H9 (cell line): ENCODE measurements around the gene BIVM. TPM values are rescaled to one million over a fixed set of nuclear protein-coding genes. Genes with fewer than 3 reads are reported as not detected.

Experiments used
- DNase-seq: peaks from one replicate; pipeline ENCODE4 v3.0.0-alpha.2; 2017
- H2AFZ ChIP-seq: one replicate; pipeline ENCODE4 v1.6.1; 2013; ENCODE audit warnings: mild to moderate bottlenecking, low read length, control low read depth, moderate library complexity
- H2AK5ac ChIP-seq: 2 replicates; pipeline ENCODE4 v1.6.1; 2013; ENCODE audit warnings: low read length, control low read depth, mixed read lengths; ENCODE audit not compliant: insufficient read length
- H2BK120ac ChIP-seq: one replicate; pipeline ENCODE4 v1.6.1; 2013; ENCODE audit warnings: low read depth, mild to moderate bottlenecking, low read length, control low read depth, inconsistent platforms; ENCODE audit not compliant: poor library complexity, severe bottlenecking
- H2BK12ac ChIP-seq: 2 replicates; pipeline ENCODE4 v1.6.1; 2013; ENCODE audit warnings: low read length, control low read depth, mixed read lengths, low read depth; ENCODE audit not compliant: insufficient read length
- H2BK15ac ChIP-seq: 2 replicates; pipeline ENCODE4 v1.6.1; 2013; ENCODE audit warnings: low read depth, low read length, control low read depth
- H2BK20ac ChIP-seq: one replicate; pipeline ENCODE4 v1.6.1; 2013; ENCODE audit warnings: low read depth, mild to moderate bottlenecking, low read length, control low read depth, inconsistent platforms; ENCODE audit not compliant: poor library complexity, severe bottlenecking
- H2BK5ac ChIP-seq: 2 replicates; pipeline ENCODE4 v1.6.1; 2013; ENCODE audit warnings: low read length, control low read depth, mixed read lengths; ENCODE audit not compliant: insufficient read length
- H3K14ac ChIP-seq: 2 replicates; pipeline ENCODE4 v1.6.1; 2013; ENCODE audit warnings: low read length, control low read depth; ENCODE audit not compliant: insufficient read depth
- H3K18ac ChIP-seq: 2 replicates; pipeline ENCODE4 v1.6.1; 2013; ENCODE audit warnings: low read depth, mild to moderate bottlenecking, mixed read lengths, low read length, control low read depth; ENCODE audit not compliant: insufficient read length
- H3K23ac ChIP-seq: 2 replicates; pipeline ENCODE4 v1.6.1; 2013; ENCODE audit warnings: low read length, control low read depth, mixed read lengths, low read depth; ENCODE audit not compliant: insufficient read length
- H3K23me2 ChIP-seq: 2 replicates; pipeline ENCODE4 v1.6.1; 2013; ENCODE audit warnings: low read depth, mild to moderate bottlenecking, mixed read lengths, low read length, control low read depth; ENCODE audit not compliant: insufficient read length, poor library complexity, severe bottlenecking
- H3K27ac ChIP-seq: 2 replicates; pipeline ENCODE4 v1.5.1; 2013; ENCODE audit warnings: low read length, control low read depth, mixed read lengths, low read depth; ENCODE audit not compliant: insufficient read length
- H3K27me3 ChIP-seq: 2 replicates; pipeline ENCODE4 v1.6.1; 2013; ENCODE audit warnings: low read length, control low read depth, inconsistent platforms; ENCODE audit not compliant: insufficient read depth
- H3K4ac ChIP-seq: 2 replicates; pipeline ENCODE4 v1.6.1; 2013; ENCODE audit warnings: low read depth, mild to moderate bottlenecking, control low read depth, inconsistent platforms, low read length, moderate library complexity
- H3K4me1 ChIP-seq: 2 replicates; pipeline ENCODE4 v1.6.1; 2013; ENCODE audit warnings: low read length, control low read depth, inconsistent platforms; ENCODE audit not compliant: insufficient read depth
- H3K4me2 ChIP-seq: 2 replicates; pipeline ENCODE4 v1.6.1; 2013; ENCODE audit warnings: low read length, control low read depth, mixed read lengths; ENCODE audit not compliant: insufficient read length, insufficient read depth
- H3K56ac ChIP-seq: 2 replicates; pipeline ENCODE4 v1.6.1; 2013; ENCODE audit warnings: low read depth, mild to moderate bottlenecking, mixed read lengths, low read length, control low read depth; ENCODE audit not compliant: insufficient read length
- H3K79me1 ChIP-seq: 2 replicates; pipeline ENCODE4 v1.6.1; 2013; ENCODE audit warnings: low read depth, mild to moderate bottlenecking, moderate library complexity, low read length, control low read depth, inconsistent platforms; ENCODE audit not compliant: insufficient read depth, poor library complexity, severe bottlenecking
- H3K79me2 ChIP-seq: 2 replicates; pipeline ENCODE4 v1.6.1; 2013; ENCODE audit warnings: low read length, control low read depth, inconsistent platforms; ENCODE audit not compliant: insufficient read depth
- H3K9ac ChIP-seq: 2 replicates; pipeline ENCODE4 v1.6.1; 2013; ENCODE audit warnings: low read length, control low read depth, mixed read lengths; ENCODE audit not compliant: insufficient read length; ENCODE audit errors: extremely low read depth
- H3K9me3 ChIP-seq: one replicate; pipeline ENCODE4 v1.6.1; 2013; ENCODE audit warnings: low read depth, low read length, inconsistent platforms; ENCODE audit not compliant: control insufficient read depth
- H3T11ph ChIP-seq: one replicate; pipeline ENCODE4 v1.6.1; 2013; ENCODE audit warnings: mild to moderate bottlenecking, low read length, control low read depth, inconsistent platforms
- H4K20me1 ChIP-seq: one replicate; pipeline ENCODE4 v1.6.1; 2013; ENCODE audit not compliant: control insufficient read depth, insufficient read length, insufficient read depth
- H4K5ac ChIP-seq: 2 replicates; pipeline ENCODE4 v1.6.1; 2013; ENCODE audit warnings: low read depth, mild to moderate bottlenecking, mixed read lengths, low read length, control low read depth; ENCODE audit not compliant: insufficient read length
- H4K8ac ChIP-seq: replicated peaks from 2 replicates; pipeline ENCODE4 v1.6.1; 2013; ENCODE audit warnings: low read length, control low read depth, mixed read lengths, low read depth; ENCODE audit not compliant: insufficient read length
- H4K91ac ChIP-seq: 2 replicates; pipeline ENCODE4 v1.6.1; 2013; ENCODE audit warnings: low read depth, mild to moderate bottlenecking, moderate library complexity, mixed read lengths, low read length, control low read depth; ENCODE audit not compliant: insufficient read length
- H3K27ac Mint-ChIP-seq, 3 experiments: 2 replicates in 2 of 3; 3 replicates in 1 of 3; pipeline ENCODE4 v1.8.0; 2020 to 2021; ENCODE audit warnings: mixed read lengths in 3 of 3, mild to moderate bottlenecking in 1 of 3, moderate library complexity in 1 of 3
- H3K27me3 Mint-ChIP-seq: 2 replicates; pipeline ENCODE4 v1.8.0; 2021; ENCODE audit warnings: low read depth, mild to moderate bottlenecking, moderate library complexity, mixed read lengths
- H3K36me3 Mint-ChIP-seq, 3 experiments: 2 replicates in 2 of 3; 3 replicates in 1 of 3; pipeline ENCODE4 v1.8.0; 2020 to 2021; ENCODE audit warnings: low read depth in 3 of 3, mixed read lengths in 3 of 3; ENCODE audit not compliant: insufficient read depth in 1 of 3
- H3K4me1 Mint-ChIP-seq, 2 experiments: 2 replicates each; pipeline ENCODE4 v1.8.0; 2020; ENCODE audit warnings: mixed read lengths in 2 of 2
- H3K4me3 Mint-ChIP-seq, 2 experiments: 2 replicates in 1 of 2; 3 replicates in 1 of 2; pipeline ENCODE4 v1.8.0; 2020 to 2021; ENCODE audit warnings: mild to moderate bottlenecking in 2 of 2, mixed read lengths in 2 of 2, moderate library complexity in 1 of 2
- H3K9me3 Mint-ChIP-seq, 2 experiments: 2 replicates in 1 of 2; 3 replicates in 1 of 2; pipeline ENCODE4 v1.8.0; 2020; ENCODE audit warnings: mild to moderate bottlenecking in 2 of 2, mixed read lengths in 2 of 2, moderate library complexity in 1 of 2
- CTCF ChIP-seq: fragments of 200-600 bp; sonication (generic); conservative IDR thresholded peaks from 3 replicates; pipeline ENCODE4 v1.8.0; 2021; ENCODE audit warnings: antibody characterized with exemption, mild to moderate bottlenecking
- WGBS: extraction: QIAGEN DNeasy Blood & Tissue Kit; methylation state at CpG from one replicate; pipeline ENCODE4 v1.1.7; 2013; ENCODE audit warnings: missing lambda C conversion rate, low lambda C conversion rate, mixed read lengths; ENCODE audit not compliant: insufficient read length; ENCODE audit errors: extremely low coverage; 5-methylcytosine and 5-hydroxymethylcytosine counted together
- total RNA-seq: library from RNA; stranded (reverse); gene quantifications from 2 replicates; pipeline ENCODE4 v1.2.1, GENCODE V29; 2021

The BIVM gene
- total RNA-seq, 1 experiment from 2014 or later = 9.0 TPM

GRCh38 chr13:102825400-102825799, 26.5 kb downstream of the BIVM start:
- no peak overlapping the region for H3K4ac ChIP-seq
- H3K27me3 Mint-ChIP-seq = no peaks in the 10 kb centered on the region
- H3K23me2 ChIP-seq = no peaks in the 10 kb centered on the region
- no peak overlapping the region for H3K18ac ChIP-seq
- H3K23ac ChIP-seq = no peak overlapping the region
- H4K91ac ChIP-seq = no peak overlapping the region
- peaks cover 0 to 2% of the 10 kb centered on the region in 2 experiments; a peak in 1 of 5 replicates for H3K9me3 Mint-ChIP-seq
- H3K4me2 ChIP-seq = no peak overlapping the region
- no peak for TF ChIP-seq CTCF
- no peaks in the 10 kb centered on the region for H3K27me3 ChIP-seq
- no peak overlapping the region for H2AFZ ChIP-seq
- no peak overlapping the region for H4K8ac ChIP-seq
- H3K27ac ChIP-seq = peak overlapping the region; percentile 6
- no peak overlapping the region for H2AK5ac ChIP-seq
- no peaks in the 10 kb centered on the region for H3K9me3 ChIP-seq
- no peaks in the 10 kb centered on the region for H3K79me2 ChIP-seq
- no peak overlapping the region for H2BK20ac ChIP-seq
- no peak overlapping the region for H2BK120ac ChIP-seq
- H4K20me1 ChIP-seq = no peaks in the 10 kb centered on the region
- no peaks in the 10 kb centered on the region; the same call in 1 of the 2 replicates for H3K4me1 ChIP-seq
- peaks cover 9 to 10% of the 10 kb centered on the region in 2 experiments for H3K4me1 Mint-ChIP-seq
- H4K5ac ChIP-seq = no peak overlapping the region
- peak overlapping the region in 2 of 3 experiments; percentile 13 to 84; a peak in 4 of 7 replicates for H3K27ac Mint-ChIP-seq
- no peaks in the 10 kb centered on the region for H3K79me1 ChIP-seq
- peak; percentile 29 for DNase-seq
- H3K36me3 Mint-ChIP-seq = peaks cover 11 to 22% (median 14%) of the 10 kb centered on the region in 3 experiments; a peak in 6 of 7 replicates
- H2BK15ac ChIP-seq = no peak overlapping the region
- H3K14ac ChIP-seq = no peak overlapping the region
- no peak overlapping the region for H3K9ac ChIP-seq
- H3T11ph ChIP-seq = no peak overlapping the region
- no peak overlapping the region for H3K56ac ChIP-seq
- H3K4me3 Mint-ChIP-seq = no peak overlapping the region; a peak in 2 of 5 replicates
- no CpG with 5 or more reads among the region's 4 CpGs for WGBS
- no peak overlapping the region for H2BK5ac ChIP-seq
- no peak overlapping the region for H2BK12ac ChIP-seq
